Endothelial cell of umbilical vein (primary cell): ENCODE data around the gene BAG5. TPM values are rescaled to one million over a fixed set of nuclear protein-coding genes. Genes with fewer than 3 reads are reported as not detected.

Experiments used
- BruUV-seq: library from RNA; stranded (reverse); fragments of 400-500 nt; replicated peaks from 2 replicates; lab custom pipeline; 2021; lab: Mats Ljungman, UMichigan
- CTCF ChIA-PET: fragments of 300-600, 350-600 bp; sonication (Branson Sonifier 250); formaldehyde crosslinking; loops from one replicate; lab custom pipeline; 2021; ENCODE audit warnings: antibody characterized with exemption, inconsistent platforms; lab: Charles Lee
- POLR2A ChIA-PET: fragments of 300-600, 350-600 bp; sonication (Branson Sonifier 250); formaldehyde crosslinking; loops from one replicate; lab custom pipeline; 2021; ENCODE audit warnings: antibody characterized with exemption, inconsistent platforms; lab: Charles Lee
- DNase-seq: peaks from one replicate; pipeline ENCODE4 v3.0.0-alpha.2; 2011; ENCODE audit warnings: low read depth, low spot score
- FAIRE-seq: peaks from 2 replicates; lab custom pipeline; 2011; peaks lifted over from hg19 to GRCh38; lab: Jason Lieb, UNC
- H2AFZ ChIP-seq: 2 replicates; pipeline ENCODE4 v1.6.0; 2012; ENCODE audit warnings: low read depth, low read length, control low read depth, inconsistent platforms
- H3K27ac ChIP-seq: 2 replicates; pipeline ENCODE4 v1.5.1; 2011; ENCODE audit warnings: low read depth, mild to moderate bottlenecking, control low read depth, low read length, moderate library complexity; ENCODE audit not compliant: insufficient read depth
- H3K27me3 ChIP-seq, 2 experiments: 2 replicates each; pipeline versions ENCODE4 v1.6.0 to v1.6.1; 2011; ENCODE audit warnings: low read length in 2 of 2, mixed read lengths in 1 of 2; ENCODE audit not compliant: control insufficient read depth in 2 of 2, insufficient read depth in 2 of 2
- H3K36me3 ChIP-seq, 2 experiments: 2 replicates in 1 of 2; 3 replicates in 1 of 2; pipeline ENCODE4 v1.5.1; 2011; ENCODE audit warnings: low read length in 2 of 2, mild to moderate bottlenecking in 1 of 2, moderate library complexity in 1 of 2; ENCODE audit not compliant: control insufficient read depth in 2 of 2, insufficient read depth in 2 of 2; ENCODE audit errors: extremely low read depth in 1 of 2
- H3K4me1 ChIP-seq: 3 replicates; pipeline ENCODE4 v1.5.1; 2011; ENCODE audit warnings: mild to moderate bottlenecking, low read length; ENCODE audit not compliant: control insufficient read depth, insufficient read depth; ENCODE audit errors: extremely low read depth
- H3K4me2 ChIP-seq: 2 replicates; pipeline ENCODE4 v1.6.1; 2011; ENCODE audit warnings: low read length, control low read depth, mixed read lengths; ENCODE audit not compliant: insufficient read depth
- H3K4me3 ChIP-seq, 3 experiments: fragments of 200-600 bp in 1 of 3; sonication (generic), shearing (Covaris generic) in 1 of 3; replicated peaks in 1 of 3; 2 replicates each; pipeline ENCODE4 v1.5.1; 2011 to 2016; ENCODE audit warnings: control low read depth in 3 of 3, low read length in 3 of 3, mild to moderate bottlenecking in 2 of 3, inconsistent platforms in 1 of 3, low read depth in 1 of 3, moderate library complexity in 1 of 3; ENCODE audit not compliant: insufficient read depth in 1 of 3
- H3K79me2 ChIP-seq: 2 replicates; pipeline ENCODE4 v1.6.0; 2012; ENCODE audit warnings: low read length, inconsistent platforms; ENCODE audit not compliant: control insufficient read depth, insufficient read depth
- H3K9ac ChIP-seq: replicated peaks from 2 replicates; pipeline ENCODE3; 2011; ENCODE audit warnings: low read length, control low read depth; ENCODE audit not compliant: insufficient read depth; ENCODE audit errors: extremely low read depth
- H3K9me1 ChIP-seq: replicated peaks from 3 replicates; pipeline ENCODE4 v1.6.0; 2011; ENCODE audit warnings: mild to moderate bottlenecking, low read length; ENCODE audit not compliant: control insufficient read depth, insufficient read depth; ENCODE audit errors: extremely low read depth
- H3K9me3 ChIP-seq: replicated peaks from 2 replicates; pipeline ENCODE4 v1.5.1; 2012; ENCODE audit warnings: low read length, inconsistent platforms; ENCODE audit not compliant: control insufficient read depth, insufficient read depth
- H4K20me1 ChIP-seq: replicated peaks from 2 replicates; pipeline ENCODE3; 2011; ENCODE audit warnings: mild to moderate bottlenecking, low read length; ENCODE audit not compliant: control insufficient read depth, insufficient read depth; ENCODE audit errors: extremely low read depth
- EZH2 ChIP-seq: IDR thresholded peaks from 2 replicates; pipeline ENCODE4 v1.6.1; 2012; ENCODE audit warnings: borderline replicate concordance, low read depth, mild to moderate bottlenecking, moderate library complexity, low read length, inconsistent platforms; ENCODE audit not compliant: severe bottlenecking
- FOS ChIP-seq: IDR thresholded peaks from 2 replicates; pipeline ENCODE4 v1.6.1; 2011; ENCODE audit warnings: mild to moderate bottlenecking, low read length, moderate library complexity, borderline replicate concordance; ENCODE audit not compliant: insufficient read depth
- GATA2 ChIP-seq: IDR thresholded peaks from 2 replicates; pipeline ENCODE4 v1.7.0; 2011; ENCODE audit warnings: low read depth, mild to moderate bottlenecking, moderate library complexity, mixed read lengths, low read length; ENCODE audit not compliant: insufficient read length, insufficient read depth
- MYC ChIP-seq: IDR thresholded peaks from one replicate; pipeline ENCODE4 v1.6.1; 2011; ENCODE audit warnings: mild to moderate bottlenecking, low read depth, low read length
- dilution Hi-C: fragments of 300-500 bp; cut with MboI; formaldehyde crosslinking; loops from one replicate; pipeline ENCODE4 v1.15.0; 2019; ENCODE audit warnings: low sequenced_read_pairs; ENCODE audit not compliant: extremely low pct_ligation_motif_present
- intact Hi-C: fragments of 100-400 bp; cut with micrococcal nuclease; formaldehyde crosslinking; loops from one replicate; pipeline ENCODE4 v1.10.0; 2022
- polyA plus RNA-seq, 4 experiments: library from polyadenylated mRNA; depleted of rRNA in 3 of 4; stranded (reverse) in 3 of 4; unstranded in 1 of 4; fragments of >200 nt; gene quantifications; 2 replicates each; pipeline versions ENCODE4 v1.2.1 to v1.2.3, GENCODE V29; 2011 to 2012; ENCODE audit warnings: missing spikeins in 1 of 4
- total RNA-seq: library from RNA; stranded (reverse); gene quantifications from 2 replicates; pipeline ENCODE4 v1.2.3, GENCODE V29; 2021
- TF ChIP-seq, protein P1 (sequence below), 2 donors: IDR thresholded peaks; 1 replicate in 1 of 2; 2 replicates in 1 of 2; pipeline ENCODE4 v1.5.1; 2011; ENCODE audit warnings: low read length in 2 of 2, mild to moderate bottlenecking in 2 of 2, moderate library complexity in 2 of 2, control low read depth in 1 of 2, inconsistent platforms in 1 of 2, low read depth in 1 of 2; ENCODE audit not compliant: insufficient read depth in 1 of 2; ENCODE audit errors: extremely low read depth in 1 of 2

Gene BAG5
- total and polyA plus RNA-seq, 2 donors (not counting 3 experiments of a cell fraction or from before 2014, with no cell fraction given), result 6.3 to 32.5 TPM

DNA sequence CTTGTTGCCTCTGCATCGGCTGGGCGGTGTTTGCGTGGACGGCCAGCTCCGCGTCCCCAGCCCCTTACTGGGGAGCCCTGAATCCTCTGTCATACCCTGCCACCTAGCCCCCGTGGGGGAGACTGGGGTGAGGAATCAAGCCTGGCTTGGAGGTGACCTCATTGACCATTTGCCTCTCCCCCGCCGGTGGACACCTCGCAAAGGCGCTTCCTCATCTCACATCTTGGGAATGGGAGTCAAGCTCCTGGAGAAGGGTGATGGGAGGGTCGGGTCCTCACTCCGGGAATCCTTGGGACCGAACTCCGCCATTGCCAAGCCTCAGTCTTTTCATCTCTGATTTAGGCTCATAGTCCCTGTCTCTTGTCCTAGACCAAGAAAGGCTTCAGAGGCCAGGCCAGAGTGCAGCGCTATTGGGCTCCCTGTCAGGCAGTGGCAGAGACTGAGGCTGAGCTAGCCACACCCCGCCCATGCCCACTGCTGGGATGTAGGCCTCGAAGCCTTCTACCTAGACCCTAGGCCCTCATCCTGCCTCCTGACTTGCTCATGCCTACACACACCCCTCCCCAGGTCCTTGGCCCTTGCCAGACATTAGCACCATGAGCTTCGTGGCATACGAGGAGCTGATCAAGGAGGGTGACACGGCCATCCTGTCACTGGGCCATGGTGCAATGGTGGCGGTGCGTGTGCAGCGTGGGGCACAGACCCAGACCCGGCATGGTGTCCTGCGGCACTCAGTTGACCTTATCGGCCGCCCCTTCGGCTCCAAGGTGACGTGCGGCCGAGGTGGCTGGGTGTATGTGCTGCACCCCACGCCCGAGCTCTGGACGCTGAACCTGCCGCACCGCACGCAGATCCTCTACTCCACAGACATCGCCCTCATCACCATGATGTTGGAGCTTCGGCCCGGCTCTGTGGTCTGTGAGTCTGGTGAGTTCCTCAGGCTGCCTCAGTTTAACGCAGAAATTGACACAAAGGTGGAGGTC is 32.8 kb downstream of the BAG5 start:
- TSS peak; percentile 62 for BruUV-seq
- Histone ChIP-seq H3K9ac (peak overlapping the region; percentile 71), H3K9me3 (no peaks in the 10 kb centered on the region), H4K20me1 (no peaks in the 10 kb centered on the region), H3K4me2 (peak overlapping the region; percentile 75), H3K9me1 (no peaks in the 10 kb centered on the region), H3K36me3 (peaks cover 0 to 2% of the 10 kb centered on the region in 2 experiments), H3K4me1 (peaks cover 8% of the 10 kb centered on the region), H3K27ac (peak overlapping the region; percentile 30), H2AFZ (peak overlapping the region; percentile 79), H3K79me2 (peaks cover 21% of the 10 kb centered on the region), H3K27me3 (no peaks in the 10 kb centered on the region), H3K4me3 (peak overlapping the region; percentile 73 to 94 (median 78))
- ChIA-PET CTCF (interaction anchor here (1.4 to 4.8 kb wide), 3 partner anchors 11 to 30 kb away, joined by 3 to 49 read pairs (median 3); no protein-coding TSS in a partner anchor), POLR2A (interaction anchor here (0.9 to 1.4 kb wide), 2 partner anchors 11 to 32 kb away, joined by 3 read pairs; partner anchors contain the start of gene BAG5)
- intact Hi-C loops (loop anchor here (5.0 kb wide), 1 partner anchor 33 kb away; the partner anchor contains the start of genes BAG5 and COA8), dilution Hi-C loops (no loop called here)
- DNase-seq (peak; percentile 21), FAIRE-seq (no peak)
- TF ChIP-seq GATA2, result no peak
- no peak for TF ChIP-seq FOS
- TF ChIP-seq, protein P1, sequence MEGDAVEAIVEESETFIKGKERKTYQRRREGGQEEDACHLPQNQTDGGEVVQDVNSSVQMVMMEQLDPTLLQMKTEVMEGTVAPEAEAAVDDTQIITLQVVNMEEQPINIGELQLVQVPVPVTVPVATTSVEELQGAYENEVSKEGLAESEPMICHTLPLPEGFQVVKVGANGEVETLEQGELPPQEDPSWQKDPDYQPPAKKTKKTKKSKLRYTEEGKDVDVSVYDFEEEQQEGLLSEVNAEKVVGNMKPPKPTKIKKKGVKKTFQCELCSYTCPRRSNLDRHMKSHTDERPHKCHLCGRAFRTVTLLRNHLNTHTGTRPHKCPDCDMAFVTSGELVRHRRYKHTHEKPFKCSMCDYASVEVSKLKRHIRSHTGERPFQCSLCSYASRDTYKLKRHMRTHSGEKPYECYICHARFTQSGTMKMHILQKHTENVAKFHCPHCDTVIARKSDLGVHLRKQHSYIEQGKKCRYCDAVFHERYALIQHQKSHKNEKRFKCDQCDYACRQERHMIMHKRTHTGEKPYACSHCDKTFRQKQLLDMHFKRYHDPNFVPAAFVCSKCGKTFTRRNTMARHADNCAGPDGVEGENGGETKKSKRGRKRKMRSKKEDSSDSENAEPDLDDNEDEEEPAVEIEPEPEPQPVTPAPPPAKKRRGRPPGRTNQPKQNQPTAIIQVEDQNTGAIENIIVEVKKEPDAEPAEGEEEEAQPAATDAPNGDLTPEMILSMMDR (IDR thresholded peaks at IDR 0.05; ENCODE audit: extremely low read depth in 1 of 2, insufficient read depth in 1 of 2, low read depth in 1 of 2, low read length in 2 of 2), result no peak
- no peak for TF ChIP-seq MYC
- TF ChIP-seq EZH2, result no peak
